SW480 (cell line): ENCODE measurements around the gene PUM1.
A peak's percentile ranks its signal among the peaks of the same experiment; 100 is the strongest.
"Not testable (repeated sequence)": the region's sequence is repeated elsewhere in the genome, so short reads cannot be mapped to it uniquely, and the experiment has no call there.

ENCODE experiments used
- DNase-seq: peaks from one replicate; pipeline ENCODE4 v3.0.0-alpha.2; 2016; ENCODE audit warnings: low spot score

The PUM1 gene

DNA sequence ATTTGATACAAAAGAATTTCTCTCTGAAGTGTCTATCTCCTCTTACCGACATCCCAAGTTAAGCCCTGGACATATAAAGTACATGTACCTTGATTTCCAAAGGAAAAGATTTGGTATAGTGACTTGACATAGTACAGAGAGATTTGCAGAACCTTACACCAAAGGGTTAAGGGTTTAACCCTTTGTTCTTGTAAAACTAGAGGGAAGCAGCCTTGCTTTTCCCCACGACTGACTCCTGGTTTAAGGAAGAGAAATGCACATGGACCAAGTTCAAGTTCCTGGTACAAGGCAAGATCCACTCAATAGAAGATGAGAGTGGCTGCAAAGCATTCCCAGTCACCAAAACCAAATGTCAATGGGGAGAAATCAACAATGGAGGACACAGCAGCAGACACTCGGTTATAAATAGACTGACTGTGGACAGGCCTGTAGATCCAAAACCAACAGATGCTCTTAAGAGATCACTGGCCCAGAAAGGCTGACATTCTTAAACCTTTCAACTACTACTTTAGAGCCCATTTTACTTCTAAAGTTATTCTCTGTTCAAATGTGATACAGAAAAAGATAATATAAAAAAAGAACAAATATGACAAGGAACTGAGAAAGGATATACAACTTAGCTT is 69.4 kb downstream of the PUM1 start:
- no peak for DNase-seq

DNA sequence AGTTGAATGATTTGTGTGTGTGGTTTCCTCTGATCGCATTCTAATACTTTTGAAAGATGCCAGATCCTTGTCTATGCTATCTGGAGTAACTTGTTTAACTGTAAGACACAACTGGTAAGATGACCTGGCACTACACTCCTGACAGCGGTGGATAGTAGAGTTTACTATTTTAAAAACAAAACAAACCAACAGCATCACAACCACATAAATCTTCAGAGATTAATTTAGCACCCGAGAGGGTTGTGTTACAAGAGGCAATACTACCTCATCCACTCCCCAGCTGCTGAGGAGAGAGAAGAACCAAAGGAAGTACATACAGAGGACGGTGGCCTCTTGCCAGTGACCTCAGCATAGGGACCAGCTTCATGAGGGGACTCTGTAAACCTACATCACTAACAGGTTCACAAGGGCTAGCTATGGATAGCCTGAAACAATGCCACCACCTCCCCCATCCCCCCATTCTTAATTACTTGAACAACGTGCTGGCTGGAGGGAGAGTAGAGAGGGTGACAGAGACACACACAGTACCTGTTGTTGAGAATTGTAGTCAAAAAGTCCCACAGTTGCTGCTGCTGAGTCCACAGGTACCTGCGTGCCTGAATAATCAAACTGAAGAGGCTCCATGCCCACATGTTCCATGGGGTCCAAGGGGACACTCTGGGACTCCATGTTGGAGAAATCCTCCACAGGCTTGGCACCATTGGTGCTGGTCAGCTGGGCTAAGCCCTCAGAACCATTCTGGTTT is 73.5 kb downstream of the PUM1 start:
- no peak for DNase-seq

DNA sequence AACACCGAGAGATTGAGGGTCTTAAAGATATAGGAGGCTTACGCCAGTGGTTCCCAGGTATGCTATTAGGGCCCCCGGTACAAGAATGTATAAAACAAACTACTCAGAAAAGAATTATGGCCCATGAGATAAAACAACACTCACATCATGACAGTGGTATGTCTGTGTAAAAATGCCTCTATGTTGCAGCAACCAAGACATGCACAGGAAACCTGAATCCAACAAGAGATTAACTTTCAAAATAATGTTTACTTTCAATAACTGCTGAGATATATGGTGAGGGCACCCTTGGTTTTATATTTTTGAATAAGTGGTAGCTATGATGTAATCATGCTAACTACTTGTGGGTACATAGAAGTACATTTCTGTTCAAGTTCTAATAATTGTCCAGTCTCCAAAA is 74.9 kb downstream of the PUM1 start:
- DNase-seq = no peak

DNA sequence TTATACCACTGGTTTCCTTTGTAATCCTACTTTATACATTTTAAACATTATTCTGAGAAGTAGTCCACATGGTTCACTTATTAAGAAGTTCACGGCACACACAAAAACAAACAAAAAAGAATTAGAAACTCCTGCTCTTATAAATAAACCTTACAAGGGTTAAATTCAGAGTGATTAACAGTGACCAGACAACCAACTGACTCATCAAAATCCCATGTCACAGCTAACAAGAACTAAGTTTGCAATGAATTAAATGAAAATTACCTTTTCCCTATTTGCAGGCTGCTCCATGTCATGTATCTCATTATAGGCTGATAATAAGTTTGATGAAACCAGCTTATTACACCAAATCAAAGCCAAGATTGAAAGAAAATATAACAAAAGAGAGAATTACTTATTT is 77.5 kb downstream of the PUM1 start:
- no peak for DNase-seq

DNA sequence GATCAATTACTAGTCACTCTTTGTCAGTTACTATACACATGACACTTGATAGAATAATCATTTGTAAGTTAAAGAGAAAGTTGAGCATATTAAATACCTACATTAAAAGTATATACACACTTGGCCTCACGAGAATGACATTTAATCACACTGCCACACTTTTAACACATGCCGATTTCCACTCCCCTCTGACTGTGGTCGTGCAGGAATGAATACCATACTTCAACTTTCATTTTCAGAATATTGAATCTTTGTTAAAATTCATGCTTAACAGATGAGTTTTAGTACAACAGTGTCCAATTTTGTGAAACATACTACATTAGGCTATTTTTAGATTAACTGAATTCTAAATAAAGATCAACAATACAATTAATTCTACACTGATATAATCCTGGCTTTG is 78.8 kb downstream of the PUM1 start:
- no peak for DNase-seq

DNA sequence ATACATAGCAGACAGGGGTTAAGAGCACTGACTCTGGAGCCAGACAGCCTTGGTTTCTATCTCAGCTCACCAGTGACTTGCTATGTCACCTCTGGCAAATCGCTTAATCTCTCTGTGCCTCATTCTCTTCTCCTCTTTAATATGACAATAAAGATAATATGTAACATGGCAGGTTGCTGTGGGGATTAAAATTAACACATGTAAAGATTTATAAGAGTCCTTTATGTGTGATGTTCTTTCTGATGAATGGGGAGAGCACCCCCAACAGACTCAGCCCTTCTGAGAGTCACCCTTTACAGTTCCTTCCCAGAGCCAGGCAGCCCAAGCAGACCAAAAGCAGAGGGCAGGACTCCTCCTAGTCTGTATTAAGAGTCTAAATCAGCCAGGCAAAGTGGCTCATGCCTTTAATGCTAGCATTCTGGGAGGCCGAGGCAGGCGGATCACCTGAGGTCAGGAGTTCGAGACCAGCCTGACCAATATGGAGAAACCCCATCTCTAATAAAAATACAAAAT is 80.5 kb downstream of the PUM1 start:
- DNase-seq = no peak

DNA sequence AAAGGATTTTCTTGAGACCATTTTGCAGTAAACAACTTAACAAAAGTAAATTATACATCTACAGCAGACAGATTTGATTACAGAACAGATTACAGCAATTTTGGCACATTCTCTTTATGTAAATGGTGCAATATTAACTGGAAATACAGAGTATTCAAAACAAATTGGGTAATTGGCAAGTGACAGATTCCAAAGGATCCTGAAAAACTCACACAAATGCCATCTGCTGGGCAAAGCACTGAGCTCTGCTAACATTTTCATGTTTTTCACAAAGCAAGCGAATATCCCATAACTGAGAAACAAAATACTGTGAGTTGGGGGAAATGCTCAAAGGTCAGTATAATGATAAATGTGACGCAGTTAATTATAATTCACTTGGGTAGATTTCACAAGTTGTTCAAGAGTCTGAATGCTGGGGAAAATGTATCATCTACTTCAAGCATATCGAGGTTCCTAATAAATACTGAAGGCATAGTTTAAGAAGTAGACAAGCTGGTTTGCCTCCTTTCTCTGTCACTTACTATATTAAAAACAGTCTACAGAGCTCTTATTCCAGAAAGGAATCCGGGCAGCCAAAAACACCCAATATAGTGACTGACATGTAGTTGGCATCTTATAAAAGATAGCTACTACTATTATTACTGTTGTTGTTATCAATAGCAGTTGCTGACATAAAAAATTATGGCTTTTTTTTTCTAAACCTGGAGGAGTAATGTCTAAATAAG is 81.2 kb downstream of the PUM1 start:
- DNase-seq = no peak

DNA sequence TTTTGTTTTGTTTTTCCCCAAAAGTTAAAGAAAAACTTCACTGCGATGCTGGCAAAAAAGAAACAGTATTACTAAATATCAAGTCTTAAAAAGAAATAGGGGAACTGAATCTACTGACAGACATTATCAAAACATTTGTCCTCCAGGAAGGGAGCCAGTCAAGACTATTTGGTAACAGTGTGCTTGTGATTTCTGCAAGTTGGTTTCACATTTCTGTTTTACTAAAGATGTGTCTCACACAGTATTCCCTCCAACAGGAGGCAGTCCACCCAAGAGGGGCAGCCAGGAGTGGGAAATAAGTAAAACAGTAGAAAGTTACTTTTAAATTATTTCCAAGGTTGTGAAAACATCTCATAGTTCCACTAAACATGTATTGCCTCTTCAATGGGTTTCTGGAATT is 82.6 kb downstream of the PUM1 start:
- DNase-seq = no peak

DNA sequence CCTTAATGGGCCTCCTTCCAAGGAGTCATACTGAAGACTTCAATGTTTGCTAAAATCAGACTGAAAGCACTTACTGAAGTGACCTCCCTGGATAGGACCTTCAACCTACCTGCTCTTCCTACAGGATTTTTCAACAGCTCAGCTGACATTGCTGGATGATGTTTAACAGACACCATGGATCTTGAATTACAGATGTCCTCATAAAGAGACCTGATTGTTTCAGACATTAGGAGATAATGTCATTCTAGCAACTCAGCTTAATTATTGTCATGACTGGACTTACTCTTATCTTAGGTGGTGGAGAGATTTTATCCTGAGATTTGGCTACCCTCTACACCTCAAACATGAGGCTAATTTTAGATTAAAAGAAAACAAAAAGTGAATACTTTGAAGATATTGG is 83.1 kb downstream of the PUM1 start:
- no peak for DNase-seq

DNA sequence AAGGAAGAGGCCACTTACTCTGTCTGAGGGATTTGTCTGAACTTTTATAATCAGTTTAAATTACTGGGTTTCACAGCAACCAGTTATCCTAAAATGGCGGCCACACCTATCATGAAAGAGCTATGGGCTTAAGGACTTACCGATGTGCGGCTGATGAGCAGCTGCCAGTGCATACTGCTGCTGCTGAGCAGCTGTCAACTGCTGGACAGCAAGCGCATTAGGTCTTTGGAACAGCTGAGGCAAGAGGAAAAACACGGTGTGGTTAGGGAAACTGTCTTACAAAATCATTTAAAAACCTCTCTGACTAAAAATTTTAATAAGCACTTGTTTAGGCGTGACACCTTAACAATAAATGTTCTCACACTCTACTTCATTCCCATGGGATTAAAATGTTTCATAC is 84.3 kb downstream of the PUM1 start:
- DNase-seq = no peak

DNA sequence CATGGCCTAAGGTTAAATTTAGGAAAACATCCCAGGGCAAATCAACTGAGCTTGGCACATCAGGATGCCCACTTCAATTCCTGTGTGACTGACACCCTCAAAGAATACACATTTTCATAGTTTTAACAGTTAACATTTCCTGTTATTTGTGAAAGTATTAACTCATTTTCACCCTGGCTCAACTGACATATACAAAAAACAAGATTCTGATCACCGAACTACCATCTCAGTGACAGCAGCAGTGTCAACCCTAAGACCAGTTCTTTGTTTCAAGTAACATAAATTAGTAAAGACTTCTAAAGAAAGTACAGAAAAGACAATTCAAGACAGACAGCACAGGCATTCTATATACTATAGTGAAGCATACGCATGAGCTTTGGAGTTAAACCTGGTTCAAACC is 88.0 kb downstream of the PUM1 start:
- DNase-seq = no peak

DNA sequence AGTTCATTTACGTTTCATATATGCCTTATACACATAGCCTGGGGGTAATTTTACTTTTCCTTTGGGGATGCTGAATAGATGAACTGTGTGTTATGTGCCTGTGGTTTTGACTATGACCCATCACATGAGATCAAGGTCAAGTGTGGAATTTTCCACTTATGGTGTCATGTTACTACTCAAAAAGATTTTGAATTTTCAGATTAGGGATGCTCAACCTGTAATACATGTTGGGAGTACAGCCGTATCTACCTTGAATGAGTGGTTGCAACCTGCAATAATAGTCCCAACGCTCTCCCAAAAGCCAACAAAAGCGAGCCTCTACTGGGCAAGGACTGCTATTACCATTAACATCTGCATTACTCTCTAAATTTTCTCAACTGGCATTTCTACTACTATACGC is 88.4 kb downstream of the PUM1 start:
- peak; percentile 28 for DNase-seq

DNA sequence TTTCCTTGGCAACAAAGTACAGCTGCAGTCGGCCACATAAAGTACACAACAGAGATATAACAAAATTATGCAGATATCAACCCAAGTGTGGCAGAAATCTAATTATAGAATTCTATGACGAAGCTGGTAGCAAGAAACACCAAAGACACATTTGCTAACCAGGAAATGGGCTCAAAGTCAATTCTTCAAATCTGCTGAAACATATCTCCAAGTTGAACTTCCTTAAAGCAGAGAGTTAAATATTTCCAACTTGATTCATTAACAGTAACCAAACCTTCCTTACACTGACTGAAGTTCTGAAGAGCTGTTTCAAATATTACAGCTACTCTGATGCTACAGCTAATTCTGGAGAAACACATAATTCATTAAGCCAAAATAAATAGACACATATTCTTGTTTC is 89.4 kb downstream of the PUM1 start:
- no peak for DNase-seq

DNA sequence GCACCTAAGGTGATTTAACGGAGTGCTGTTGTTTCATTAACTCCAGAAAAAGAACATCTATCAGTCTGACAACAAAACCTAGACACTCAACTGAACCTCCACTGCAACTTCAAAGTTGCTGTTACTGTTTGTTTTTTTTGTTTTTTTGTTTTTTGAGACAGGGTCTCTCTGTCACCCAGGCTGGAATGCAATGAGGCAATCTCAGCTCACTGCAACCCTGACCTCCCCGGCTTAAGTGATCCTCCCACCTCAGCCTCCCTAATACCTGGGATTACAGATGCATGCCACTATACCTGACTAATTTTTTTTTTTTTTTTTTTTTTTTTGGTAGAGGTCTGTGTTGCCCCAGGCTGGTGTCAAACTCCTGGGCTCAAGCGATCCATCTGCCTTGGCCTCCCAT is 90.3 kb downstream of the PUM1 start:
- DNase-seq = no peak

DNA sequence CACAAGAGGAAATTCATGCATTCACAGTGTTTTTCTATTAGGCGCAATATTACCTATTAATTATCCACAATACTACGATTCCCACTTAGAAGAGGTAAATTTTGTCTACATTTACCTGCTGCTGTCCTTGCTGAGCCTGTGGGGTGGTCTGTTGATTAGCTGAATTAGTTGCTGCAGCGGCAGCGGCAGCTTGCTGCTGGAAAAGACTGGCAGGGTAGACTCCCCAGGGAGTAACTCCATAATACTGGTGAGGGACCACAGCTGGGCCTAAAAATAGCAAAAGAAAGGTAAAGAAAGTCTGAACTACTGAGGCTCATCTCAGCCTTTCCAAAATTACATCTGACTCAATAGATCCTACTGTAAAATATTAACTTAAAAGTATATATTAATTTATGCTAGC is 91.0 kb downstream of the PUM1 start:
- DNase-seq = no peak

DNA sequence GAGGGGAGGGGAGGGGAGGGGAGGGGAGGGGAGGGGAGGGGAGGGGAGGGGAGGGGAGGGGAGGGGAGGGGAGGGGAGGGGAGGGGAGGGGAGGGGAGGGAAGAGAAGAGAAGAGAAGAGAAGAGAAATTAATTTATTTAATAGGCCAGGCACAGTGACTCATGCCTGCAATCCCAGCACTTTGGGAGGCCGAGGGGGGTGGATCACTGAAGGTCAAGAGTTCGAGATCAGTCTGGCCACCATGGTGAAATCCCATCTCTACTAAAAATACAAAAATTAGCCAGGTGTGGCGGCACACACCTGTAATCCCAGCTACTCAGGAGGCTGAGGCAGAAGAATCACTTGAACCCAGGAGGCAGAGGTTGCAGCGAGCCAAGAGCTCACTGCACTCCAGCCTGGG is 93.2 kb downstream of the PUM1 start:
- DNase-seq = not testable (repeated sequence)

DNA sequence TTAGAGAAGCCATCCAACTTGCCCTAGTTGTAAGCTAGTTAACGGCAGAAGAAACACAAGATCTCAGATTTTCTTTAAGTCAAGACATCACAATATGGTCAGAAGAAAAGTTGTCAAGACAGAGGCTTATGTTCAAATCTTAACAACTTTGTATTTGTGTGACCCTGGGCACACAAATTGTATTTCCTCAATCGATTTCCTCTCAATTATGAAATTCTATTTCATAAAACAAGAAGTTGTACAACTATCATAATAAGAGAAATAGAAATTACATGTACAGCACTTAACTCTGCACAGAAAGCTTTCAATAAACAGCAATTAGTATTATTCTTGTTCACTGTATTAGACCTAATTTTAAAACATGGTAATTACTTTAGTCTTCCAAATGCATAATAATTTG is 94.0 kb downstream of the PUM1 start:
- DNase-seq = no peak

DNA sequence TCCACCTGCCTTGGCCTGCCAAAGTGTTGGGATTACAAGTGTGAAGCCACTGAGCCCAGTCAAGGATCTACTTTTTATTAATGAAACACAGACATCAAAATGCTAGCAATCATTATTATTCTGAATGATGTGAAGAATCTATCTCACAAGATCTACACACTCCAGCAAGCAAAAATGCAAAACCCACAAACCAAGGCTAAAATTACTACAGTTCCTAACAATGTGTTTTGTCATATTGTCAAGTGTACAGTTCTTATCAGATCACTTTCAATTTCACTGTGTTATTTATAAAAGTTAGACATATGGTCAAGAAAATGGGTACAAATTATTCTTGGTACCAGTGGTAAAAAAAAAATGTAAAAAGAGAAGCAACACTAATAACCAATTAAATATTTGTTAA is 95.6 kb downstream of the PUM1 start:
- no peak for DNase-seq

DNA sequence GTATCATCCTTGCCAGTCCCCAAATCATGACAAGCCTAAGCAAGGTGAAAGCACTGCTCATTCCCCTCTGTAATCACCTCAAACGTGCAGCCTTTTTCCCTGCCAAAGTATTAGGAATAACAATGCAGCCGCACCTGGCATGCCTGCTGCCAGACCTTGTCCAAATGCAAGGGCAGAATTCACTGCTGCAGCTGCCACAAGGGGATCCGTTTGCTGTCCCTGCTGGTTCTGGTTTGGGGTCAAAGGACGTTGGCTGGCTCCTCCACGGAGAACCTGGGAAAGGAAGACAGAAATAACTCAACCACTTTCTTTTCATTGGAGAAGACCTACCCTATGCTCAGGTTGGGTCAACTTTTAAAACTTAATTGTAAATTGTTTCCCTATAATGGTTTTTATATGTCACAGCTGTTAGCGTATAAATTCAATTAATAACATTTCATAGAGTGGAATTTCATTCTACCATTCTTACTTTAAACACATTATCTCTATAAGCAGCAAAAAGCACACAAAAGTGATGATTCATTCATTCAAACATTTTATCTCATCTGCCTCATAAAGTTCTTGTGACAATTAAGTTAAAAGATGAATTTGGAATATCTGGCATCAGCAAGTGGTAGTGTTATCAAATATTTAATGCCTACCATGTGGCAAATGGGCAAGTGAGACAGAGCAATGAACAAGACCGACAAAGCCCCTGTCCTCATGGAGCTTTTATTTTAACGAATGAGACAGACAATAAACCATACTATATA is 97.1 kb downstream of the PUM1 start:
- no peak for DNase-seq

DNA sequence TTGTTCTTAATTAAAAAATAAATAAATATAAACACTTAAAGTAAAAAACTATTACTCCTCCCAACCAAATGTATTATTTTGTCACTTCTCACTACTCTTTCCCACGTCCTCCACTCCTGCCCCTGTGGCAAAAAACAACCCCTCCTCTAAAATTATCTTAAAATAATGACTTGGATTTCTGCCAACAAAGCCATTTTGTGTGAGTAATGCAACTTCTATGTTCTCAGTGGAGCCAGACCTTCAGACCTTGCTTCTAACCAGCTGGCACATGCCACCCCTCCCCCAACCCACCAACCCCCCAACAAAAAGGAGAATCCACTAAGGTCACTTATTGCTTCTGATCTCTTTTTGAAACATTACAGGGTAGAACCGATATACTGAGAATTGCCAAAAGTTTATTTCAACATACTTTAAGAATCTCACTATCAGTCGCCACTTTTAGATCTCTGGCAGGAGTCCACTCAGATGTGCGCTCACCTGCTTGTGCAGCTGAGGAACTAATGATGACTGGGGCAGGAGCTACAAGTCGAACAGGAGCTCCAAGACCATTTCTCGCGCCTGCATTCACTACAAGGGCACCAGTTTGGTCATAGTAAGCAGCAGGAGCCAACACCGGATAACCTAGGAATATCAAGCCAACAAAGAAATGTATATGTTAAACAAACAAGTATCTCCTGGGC is 98.7 kb downstream of the PUM1 start:
- peak; percentile 9 for DNase-seq

DNA sequence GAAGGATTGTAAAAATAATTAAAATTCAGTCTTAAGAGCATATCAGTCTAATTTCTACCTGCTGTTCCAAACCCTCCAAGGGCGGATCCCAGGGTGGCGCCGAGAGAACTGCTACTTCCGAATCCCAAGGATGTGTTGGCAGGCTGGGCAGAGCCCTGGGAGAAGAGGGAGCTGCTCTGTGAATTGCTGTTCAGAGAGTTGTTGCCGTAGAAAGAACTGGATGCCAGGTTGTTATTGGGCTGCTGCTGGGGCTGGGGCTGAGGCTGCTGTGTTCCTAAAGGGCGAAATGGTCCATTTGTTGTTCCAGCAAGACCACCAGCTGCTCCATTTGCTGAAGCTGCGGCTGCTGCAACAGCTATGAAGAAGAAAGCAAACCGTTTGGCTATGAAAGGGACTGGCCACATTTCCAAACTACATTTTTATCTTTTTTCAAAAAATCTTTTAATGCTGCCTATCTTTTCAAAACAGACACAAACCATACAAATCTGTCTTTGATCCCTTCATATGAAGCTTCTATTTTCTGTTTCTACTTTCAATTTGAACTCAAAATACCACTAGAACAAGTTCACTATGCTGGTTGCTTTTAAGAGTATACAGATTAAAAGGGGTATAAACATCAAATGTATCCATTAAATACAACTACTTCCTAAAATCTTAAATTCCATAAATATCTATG is 99.5 kb downstream of the PUM1 start:
- no peak for DNase-seq
